ENCODE measurements around the gene ZHX3.

The ZHX3 gene

DNA sequence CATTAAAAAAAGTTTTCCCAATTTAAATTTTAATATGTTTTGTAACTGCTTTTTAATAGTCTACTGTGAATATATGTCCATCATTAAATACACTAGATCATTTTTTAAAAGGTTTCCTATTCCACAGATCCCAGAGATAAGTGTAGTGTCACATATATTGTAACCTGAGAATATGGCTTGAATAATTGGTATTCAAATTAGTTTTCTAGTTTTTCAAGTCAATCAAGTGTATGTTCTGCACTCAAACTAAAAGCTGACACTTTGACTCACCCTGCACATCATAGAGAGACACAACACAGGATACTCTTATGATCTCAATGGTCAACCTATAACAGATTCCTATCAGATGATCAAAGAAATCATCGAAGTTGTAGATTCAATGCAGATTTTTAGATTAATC, 49.1 kb downstream of the ZHX3 start:
- ATAC-seq = no peak
- no peaks in the 10 kb centered on the region for H3K4me1 Mint-ChIP-seq
- H3K27ac Mint-ChIP-seq = no peak overlapping the region
- no peaks in the 10 kb centered on the region for H3K36me3 Mint-ChIP-seq
- DNase-seq (ENCODE audit: low spot score in 2 of 2) = no peak
- no peaks in the 10 kb centered on the region for H3K9me3 Mint-ChIP-seq
- no peak overlapping the region for H3K4me3 Mint-ChIP-seq

DNA sequence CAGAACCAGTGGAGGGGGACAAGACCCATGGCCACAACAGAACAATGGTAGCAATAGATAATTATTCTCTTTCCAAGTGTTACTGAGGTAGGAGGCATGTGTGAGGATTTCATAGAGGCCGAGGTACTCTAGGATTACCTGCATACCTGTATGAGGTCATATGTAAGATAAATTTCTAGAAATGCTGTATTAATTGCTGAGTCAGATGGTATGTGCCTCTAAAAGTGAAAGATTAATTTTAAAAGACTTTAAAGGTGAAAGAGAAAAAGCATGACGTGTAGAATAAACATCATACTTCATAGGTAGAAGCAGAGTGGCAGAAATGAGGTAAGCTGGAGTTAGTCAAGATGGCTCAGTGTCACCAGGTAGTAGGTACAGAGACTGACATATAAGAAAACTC, 51.6 kb downstream of the ZHX3 start:
- Mint-ChIP-seq H3K27ac (no peak overlapping the region), H3K4me3 (no peak overlapping the region), H3K4me1 (no peaks in the 10 kb centered on the region), H3K36me3 (no peaks in the 10 kb centered on the region), H3K9me3 (no peaks in the 10 kb centered on the region)
- DNase-seq (ENCODE audit: low spot score in 2 of 2) (no peak), ATAC-seq (no peak)

DNA sequence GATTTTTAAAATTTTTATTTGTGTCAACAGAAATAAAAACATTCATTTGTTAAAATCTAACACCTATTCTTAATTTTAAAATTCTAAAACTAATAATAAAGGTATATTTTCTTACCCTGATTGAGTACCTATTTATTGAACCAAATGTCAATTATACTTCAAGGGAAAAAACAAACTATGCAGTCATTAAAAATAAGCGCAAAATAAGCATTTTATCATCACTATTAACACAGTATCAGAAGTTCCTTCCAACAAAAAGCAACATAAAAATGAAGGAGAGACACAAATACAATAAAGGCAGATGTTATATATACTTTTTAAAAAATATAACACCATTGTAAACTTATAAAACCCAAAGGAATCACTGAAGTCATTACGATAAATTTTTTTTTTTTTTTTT, 52.7 kb downstream of the ZHX3 start:
- no peaks in the 10 kb centered on the region for H3K9me3 Mint-ChIP-seq
- H3K4me3 Mint-ChIP-seq = no peak overlapping the region
- H3K36me3 Mint-ChIP-seq = no peaks in the 10 kb centered on the region
- ATAC-seq (no peak), DNase-seq (ENCODE audit: low spot score in 2 of 2) (no peak)
- H3K4me1 Mint-ChIP-seq = no peaks in the 10 kb centered on the region
- no peak overlapping the region for H3K27ac Mint-ChIP-seq

DNA sequence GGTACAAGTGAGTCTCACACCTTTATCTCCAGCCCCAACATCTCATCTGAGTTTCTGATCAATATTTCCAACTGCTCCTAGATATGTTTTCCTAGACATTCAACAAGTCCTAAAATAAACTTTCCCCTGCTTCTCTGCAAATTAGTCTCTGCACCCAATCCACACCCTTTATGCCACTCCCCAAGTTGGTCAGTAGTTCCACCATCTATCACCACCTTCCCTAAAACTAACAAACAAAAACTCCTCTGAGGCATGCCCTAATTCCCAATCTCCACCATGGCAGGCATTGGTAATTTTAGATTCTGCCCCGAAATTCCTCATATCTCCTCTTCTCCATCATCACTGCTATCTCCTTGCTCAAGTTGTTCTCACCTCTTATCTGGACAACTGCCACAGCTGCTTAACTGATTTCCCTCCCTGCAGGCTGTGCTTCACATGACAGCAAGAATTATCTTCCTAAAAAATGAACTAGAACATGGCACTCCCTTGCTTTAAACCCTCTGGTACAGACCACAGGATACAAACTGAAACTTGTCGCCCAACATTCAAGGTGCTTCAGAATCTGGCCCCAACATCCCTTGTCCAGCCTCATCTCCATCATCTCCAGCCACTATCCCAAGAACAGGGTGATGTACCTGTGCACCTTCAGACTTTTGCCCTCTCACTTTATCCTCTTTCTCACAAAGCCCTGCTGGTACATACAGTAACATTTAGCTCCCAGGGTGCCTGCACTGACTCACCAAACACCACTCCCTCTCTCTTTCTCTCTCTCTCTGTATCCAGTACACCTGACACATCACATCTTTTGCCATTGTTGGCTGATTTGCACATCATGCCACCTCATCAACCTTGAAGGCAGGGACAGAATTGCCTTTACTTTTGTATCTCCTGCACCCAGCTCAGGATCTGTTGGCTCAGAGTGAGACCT, 55.5 kb downstream of the ZHX3 start:
- DNase-seq (ENCODE audit: low spot score in 2 of 2) = no peak

DNA sequence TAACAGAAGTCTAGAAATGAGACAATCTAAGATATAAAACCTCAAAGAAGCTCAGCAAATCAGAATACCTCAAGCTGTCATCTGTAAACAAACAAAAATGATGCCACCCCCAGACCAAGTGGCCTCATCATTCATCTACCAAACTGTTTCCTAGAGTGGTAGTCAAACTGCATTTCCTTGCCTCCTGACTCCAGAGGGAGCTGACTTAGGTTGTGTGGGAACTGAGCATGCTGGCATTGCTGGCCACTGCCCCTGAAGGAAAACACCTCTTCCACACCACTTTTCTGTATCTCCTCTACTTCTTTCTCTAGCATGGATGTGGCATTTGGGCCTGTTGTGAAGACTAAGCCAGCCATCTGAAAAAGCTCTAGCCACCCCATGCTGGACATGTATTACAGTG, 56.3 kb downstream of the ZHX3 start:
- DNase-seq (ENCODE audit: low spot score in 2 of 2) (no peak), ATAC-seq (no peak)
- Mint-ChIP-seq H3K27ac (no peak overlapping the region), H3K4me1 (no peaks in the 10 kb centered on the region), H3K36me3 (no peaks in the 10 kb centered on the region), H3K4me3 (no peak overlapping the region), H3K9me3 (no peaks in the 10 kb centered on the region)

More for the DNA sequence above, 55.5 kb downstream of the ZHX3 start:
- H3K4me1 Mint-ChIP-seq = no peaks in the 10 kb centered on the region
- ATAC-seq = peak; percentile 45
- no peak overlapping the region for H3K4me3 Mint-ChIP-seq
- H3K27ac Mint-ChIP-seq = no peak overlapping the region
- no peaks in the 10 kb centered on the region for H3K36me3 Mint-ChIP-seq
- no peaks in the 10 kb centered on the region for H3K9me3 Mint-ChIP-seq

DNA sequence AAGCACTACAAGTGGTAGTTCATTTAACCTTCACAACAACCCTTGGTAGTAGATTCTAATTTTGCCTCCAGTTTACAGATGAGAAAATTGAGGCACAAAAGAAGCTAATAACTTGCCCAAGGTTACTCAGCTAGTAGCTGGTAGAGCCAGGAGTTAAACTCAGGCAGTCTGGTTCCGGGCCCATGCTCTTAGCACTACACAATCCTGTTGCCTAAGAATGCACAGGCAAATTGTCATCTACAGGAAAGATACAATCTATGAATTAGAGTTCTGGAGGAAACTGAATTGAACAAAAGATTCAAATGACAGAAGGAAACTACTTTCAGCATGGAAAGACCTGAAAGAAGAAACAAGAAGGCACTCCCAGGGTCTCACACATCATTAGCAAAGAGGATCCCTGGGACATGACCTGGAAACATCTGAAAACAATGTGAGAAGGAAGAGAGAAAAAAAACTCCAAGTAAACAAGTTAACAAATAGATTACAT, 56.8 kb downstream of the ZHX3 start:
- DNase-seq (ENCODE audit: low spot score in 2 of 2) = no peak

DNA sequence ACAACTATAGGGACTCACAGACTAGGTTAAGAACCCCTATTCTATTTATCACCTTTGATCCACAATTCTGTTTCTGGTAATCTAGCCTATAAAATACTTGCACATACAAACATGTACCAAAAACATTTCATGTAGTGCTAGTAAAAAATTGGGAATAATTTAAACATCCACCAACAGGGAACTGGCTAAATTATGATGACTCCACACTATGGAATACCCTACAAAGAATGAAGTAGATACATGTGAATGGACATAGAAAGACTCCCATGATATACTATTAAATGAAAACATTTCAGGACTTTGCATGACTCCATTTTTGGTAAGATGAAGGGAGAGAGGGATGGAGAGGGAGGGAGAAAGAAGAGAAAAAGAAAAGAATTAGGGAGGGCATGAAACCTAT, 58.2 kb downstream of the ZHX3 start:
- ATAC-seq = no peak
- H3K4me1 Mint-ChIP-seq = no peaks in the 10 kb centered on the region
- no peaks in the 10 kb centered on the region for H3K9me3 Mint-ChIP-seq
- H3K36me3 Mint-ChIP-seq = no peaks in the 10 kb centered on the region
- no peak overlapping the region for H3K27ac Mint-ChIP-seq
- no peak for DNase-seq (ENCODE audit: low spot score in 2 of 2)
- no peak overlapping the region for H3K4me3 Mint-ChIP-seq

More for the DNA sequence above, 56.8 kb downstream of the ZHX3 start:
- Mint-ChIP-seq H3K4me1 (no peaks in the 10 kb centered on the region), H3K4me3 (no peak overlapping the region), H3K9me3 (no peaks in the 10 kb centered on the region), H3K27ac (no peak overlapping the region), H3K36me3 (no peaks in the 10 kb centered on the region)
- ATAC-seq = no peak

DNA sequence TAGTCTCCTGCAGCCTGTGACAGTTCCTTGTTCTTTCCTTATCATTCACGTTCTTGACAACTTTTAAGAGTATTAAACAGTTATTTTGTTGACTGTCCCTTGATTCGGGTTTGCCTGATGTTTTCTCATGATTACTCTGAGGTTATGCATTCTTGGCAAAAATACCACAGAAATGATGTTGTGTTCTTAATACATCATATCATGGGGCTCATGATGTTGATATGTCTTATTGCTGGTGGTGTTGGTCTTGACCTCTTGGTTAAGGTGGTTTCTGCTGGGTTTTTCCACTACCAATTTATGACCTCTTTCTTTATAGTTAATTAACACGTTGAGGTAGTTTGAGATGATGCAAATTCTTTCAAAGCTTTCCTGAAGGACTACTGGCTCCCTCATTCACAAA, 59.1 kb downstream of the ZHX3 start:
- Mint-ChIP-seq H3K27ac (no peak overlapping the region), H3K4me3 (no peak overlapping the region), H3K36me3 (no peaks in the 10 kb centered on the region), H3K9me3 (no peaks in the 10 kb centered on the region), H3K4me1 (no peaks in the 10 kb centered on the region)
- no peak for ATAC-seq
- DNase-seq (ENCODE audit: low spot score in 2 of 2) = no peak

DNA sequence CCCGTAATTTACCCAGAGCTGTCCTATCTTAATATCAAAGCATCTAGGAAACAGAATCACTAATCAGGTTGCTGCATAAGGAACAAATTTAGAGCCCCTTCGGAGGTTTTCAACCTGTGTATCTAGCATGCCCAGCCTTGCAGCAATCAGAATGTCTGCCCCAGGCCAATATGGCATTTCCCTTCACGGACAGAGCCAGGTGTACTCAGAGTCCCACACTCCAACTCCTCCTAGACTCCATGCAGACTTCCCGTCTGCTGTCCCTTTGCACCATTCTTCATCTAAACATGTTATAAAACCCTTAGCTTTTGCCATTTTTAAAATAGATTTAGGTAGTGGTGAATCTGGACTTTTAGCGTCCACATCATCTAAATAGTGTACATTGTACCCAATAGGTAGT, 61.0 kb downstream of the ZHX3 start:
- ATAC-seq = no peak
- H3K4me1 Mint-ChIP-seq = no peaks in the 10 kb centered on the region
- no peak for DNase-seq (ENCODE audit: low spot score in 2 of 2)
- H3K9me3 Mint-ChIP-seq = no peaks in the 10 kb centered on the region
- no peak overlapping the region for H3K4me3 Mint-ChIP-seq
- no peak overlapping the region for H3K27ac Mint-ChIP-seq
- no peaks in the 10 kb centered on the region for H3K36me3 Mint-ChIP-seq

DNA sequence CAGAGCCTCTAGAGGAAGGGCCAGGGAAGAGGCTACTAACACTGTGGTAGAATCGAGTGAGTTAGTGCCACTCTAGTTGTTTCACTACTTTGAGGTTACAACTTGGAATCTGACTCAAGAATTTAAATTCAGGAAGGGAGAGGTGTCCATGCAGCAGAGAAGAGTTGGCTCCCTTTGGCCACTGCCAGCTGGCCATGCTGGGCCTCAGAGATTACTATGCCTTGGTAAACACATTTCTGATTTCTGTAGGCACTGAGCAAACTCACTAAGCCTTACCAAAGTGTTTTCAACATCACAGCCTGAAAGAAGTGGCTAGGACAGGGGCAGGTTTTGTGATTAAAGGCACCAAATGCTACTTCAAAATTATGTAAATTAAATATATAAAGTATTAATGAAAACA, 61.9 kb downstream of the ZHX3 start:
- Mint-ChIP-seq H3K4me3 (no peak overlapping the region), H3K4me1 (no peaks in the 10 kb centered on the region), H3K9me3 (no peaks in the 10 kb centered on the region), H3K27ac (no peak overlapping the region), H3K36me3 (no peaks in the 10 kb centered on the region)
- ATAC-seq = no peak
- DNase-seq (ENCODE audit: low spot score in 2 of 2) = no peak

DNA sequence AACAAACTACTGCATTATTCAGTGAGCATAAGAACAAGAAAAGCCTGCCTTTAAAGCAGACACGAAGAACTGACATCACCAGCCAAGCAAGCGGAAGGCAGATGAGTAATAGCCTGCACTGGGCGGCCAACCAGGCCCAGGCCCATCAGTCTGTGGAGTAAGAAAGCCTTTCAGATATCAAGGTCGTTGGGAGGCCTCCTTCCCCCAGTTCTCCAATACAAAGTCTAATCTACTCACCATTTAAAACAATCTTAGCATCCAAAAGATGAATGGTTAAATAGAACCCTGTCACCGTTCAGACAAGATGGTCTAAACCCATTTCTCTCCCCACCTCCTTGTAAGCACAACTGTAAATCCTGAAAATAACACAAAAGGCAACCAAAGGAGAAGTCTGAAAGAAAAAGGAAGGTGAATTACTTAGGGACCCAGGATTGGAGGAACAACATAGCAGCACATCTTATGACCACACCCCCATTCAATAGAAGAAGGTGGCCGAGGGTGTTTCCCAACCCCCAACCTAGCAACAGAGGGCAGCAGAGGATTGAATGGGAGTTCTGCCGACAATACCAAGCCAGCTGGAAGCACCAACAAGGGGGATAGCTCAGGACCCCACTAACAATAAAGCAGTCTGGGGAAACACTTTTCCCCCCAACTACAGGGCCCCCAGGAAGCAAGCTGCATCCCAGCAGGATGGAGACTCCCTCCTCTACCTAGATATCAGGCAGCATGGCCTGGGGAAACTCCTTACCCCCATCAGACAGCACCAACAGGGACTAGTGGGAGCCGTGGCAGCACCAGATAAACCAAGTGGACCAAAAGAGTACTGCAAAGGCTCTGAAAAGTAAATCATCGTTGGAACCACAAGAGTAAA, 67.9 kb downstream of the ZHX3 start:
- Mint-ChIP-seq H3K36me3 (no peaks in the 10 kb centered on the region), H3K9me3 (no peaks in the 10 kb centered on the region), H3K4me3 (no peak overlapping the region), H3K4me1 (no peaks in the 10 kb centered on the region), H3K27ac (no peak overlapping the region)
- no peak for DNase-seq (ENCODE audit: low spot score in 2 of 2)
- ATAC-seq = peak; percentile 70

DNA sequence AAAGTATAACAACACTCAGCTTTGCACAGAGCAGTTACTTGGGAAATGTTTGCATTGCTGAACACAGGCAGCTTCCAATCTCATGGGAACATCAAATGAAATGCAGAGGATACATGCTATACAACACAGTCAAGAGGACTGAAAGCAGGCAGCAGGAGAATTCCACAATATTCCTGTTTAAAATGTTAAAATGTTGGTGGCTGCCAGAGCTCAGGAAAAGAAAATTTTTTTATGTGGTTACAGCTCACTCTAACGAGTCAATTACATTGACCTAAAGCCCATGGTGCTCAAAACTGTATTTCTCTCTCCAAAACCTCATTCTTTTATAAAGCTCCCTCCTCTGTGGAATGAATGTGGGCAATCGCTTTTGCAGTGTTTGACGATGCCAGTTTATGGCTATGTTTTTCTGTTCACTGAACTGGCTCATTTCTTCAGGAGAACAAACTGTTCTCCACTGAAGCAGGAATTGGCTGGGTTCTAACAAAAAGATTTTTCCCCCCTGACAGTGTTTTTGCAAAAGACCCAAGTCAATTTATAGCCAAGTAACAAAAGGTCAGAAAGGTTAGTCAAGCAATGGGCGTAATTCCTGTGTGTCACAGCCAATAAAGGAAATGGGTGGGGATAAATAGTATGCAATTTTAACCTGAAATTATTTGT, 69.0 kb downstream of the ZHX3 start:
- H3K36me3 Mint-ChIP-seq = no peaks in the 10 kb centered on the region
- no peaks in the 10 kb centered on the region for H3K9me3 Mint-ChIP-seq
- no peak overlapping the region for H3K27ac Mint-ChIP-seq
- no peaks in the 10 kb centered on the region for H3K4me1 Mint-ChIP-seq
- DNase-seq (ENCODE audit: low spot score in 2 of 2) (no peak), ATAC-seq (no peak)
- H3K4me3 Mint-ChIP-seq = no peak overlapping the region

DNA sequence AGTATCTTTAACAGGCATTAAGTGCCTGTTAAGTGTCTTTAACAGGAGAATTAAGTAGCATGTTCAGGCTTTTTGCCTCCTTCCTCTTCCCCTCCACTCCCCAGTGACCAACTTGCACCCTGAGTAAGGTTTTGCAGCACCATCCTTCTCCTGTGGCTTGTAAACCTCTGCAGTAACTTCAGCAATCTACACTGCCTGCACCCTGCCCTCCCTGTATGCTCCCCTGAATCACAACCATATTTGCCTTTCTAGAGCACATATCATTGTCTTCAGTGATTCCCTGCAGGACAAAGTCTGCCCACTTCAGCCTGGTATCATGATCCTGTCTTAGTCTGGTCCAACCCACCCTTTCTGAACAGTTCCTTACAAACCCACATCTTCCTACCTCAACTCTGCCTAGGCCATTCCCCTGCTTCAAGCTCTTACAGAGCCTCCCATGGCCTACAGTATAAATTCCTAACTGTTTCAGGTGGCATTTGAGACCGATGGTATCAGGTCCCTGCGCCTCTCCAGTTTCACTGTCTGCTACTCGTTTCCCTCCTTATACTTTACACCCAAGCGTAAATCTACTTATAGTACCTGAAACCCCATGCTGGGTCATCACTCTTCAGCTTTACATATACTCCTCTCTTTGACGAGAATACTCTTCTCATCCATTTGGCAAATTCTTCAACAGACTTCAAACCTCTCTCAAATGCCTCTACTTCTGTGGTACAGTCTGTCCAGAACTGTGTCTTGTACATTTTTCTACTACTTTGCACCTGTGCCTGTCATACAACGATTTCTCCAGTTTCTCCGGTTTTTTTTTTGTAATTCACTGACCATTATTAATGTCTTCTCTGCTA, 69.8 kb downstream of the ZHX3 start:
- H3K27ac Mint-ChIP-seq = no peak overlapping the region

DNA sequence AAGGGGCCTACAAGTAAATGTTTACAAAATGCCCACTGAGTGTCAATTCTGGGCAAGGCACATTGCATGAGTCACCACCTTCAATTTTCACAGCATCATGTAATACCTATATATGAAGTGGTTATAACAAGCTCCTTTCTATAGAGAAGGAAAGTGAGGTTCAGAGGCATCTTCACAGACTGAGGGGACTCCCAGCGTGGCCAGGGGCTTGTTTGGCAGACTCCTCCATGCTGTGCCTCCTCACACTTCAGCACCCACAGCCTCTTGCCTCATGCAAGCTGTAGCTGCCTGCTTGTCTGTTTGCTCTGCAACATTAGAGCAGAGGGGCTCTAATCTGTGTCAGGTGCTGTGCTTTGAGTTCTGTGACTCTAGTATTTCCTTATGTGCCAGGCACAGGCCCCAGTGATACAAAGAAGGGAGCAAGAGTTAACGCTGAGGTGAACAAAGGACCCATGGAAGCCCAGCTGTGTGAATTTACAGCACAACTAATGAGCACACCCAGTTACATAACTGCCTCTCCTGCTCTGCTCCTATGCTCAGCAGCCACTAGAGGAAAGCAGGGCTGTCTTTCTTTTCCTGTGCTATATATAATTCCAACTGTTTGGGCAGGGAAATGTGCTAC, 72.3 kb downstream of the ZHX3 start:
- Mint-ChIP-seq H3K4me3 (no peak overlapping the region), H3K4me1 (peaks cover 5% of the 10 kb centered on the region), H3K36me3 (no peaks in the 10 kb centered on the region), H3K9me3 (no peaks in the 10 kb centered on the region), H3K27ac (no peak overlapping the region)
- ATAC-seq (peak; percentile 58), DNase-seq (ENCODE audit: low spot score in 2 of 2) (no peak)

More for the DNA sequence above, 69.8 kb downstream of the ZHX3 start:
- H3K4me1 Mint-ChIP-seq = no peaks in the 10 kb centered on the region
- no peak for ATAC-seq
- H3K9me3 Mint-ChIP-seq = no peaks in the 10 kb centered on the region
- H3K4me3 Mint-ChIP-seq = no peak overlapping the region
- no peak for DNase-seq (ENCODE audit: low spot score in 2 of 2)
- no peaks in the 10 kb centered on the region for H3K36me3 Mint-ChIP-seq
